Adipocyte (in vitro differentiated cells): ENCODE measurements around the gene ZNF600.
"Not testable (repeated sequence)": the region's sequence is repeated elsewhere in the genome, so short reads cannot be mapped to it uniquely, and the experiment has no call there.

ENCODE experiments used
- DNase-seq: peaks from one replicate; pipeline ENCODE4 v3.0.0-alpha.2; 2015; ENCODE audit warnings: low read depth
- H3K27me3 ChIP-seq: replicated peaks from 2 replicates; pipeline ENCODE4 v1.7.0; 2013; ENCODE audit warnings: mild to moderate bottlenecking, low read length, moderate library complexity; ENCODE audit not compliant: control insufficient read depth, insufficient read depth
- H3K36me3 ChIP-seq: 2 replicates; pipeline ENCODE4 v1.7.0; 2013; ENCODE audit warnings: low read length, mild to moderate bottlenecking, moderate library complexity; ENCODE audit not compliant: control insufficient read depth, insufficient read depth, severe bottlenecking
- H3K4me1 ChIP-seq: 2 replicates; pipeline ENCODE4 v1.7.0; 2013; ENCODE audit warnings: mild to moderate bottlenecking, low read length, moderate library complexity; ENCODE audit not compliant: control insufficient read depth, insufficient read depth
- H3K4me3 ChIP-seq: 2 replicates; pipeline ENCODE4 v1.7.0; 2013; ENCODE audit warnings: mild to moderate bottlenecking, low read length, moderate library complexity
- H3K9ac ChIP-seq: 2 replicates; pipeline ENCODE4 v1.7.0; 2013; ENCODE audit warnings: mild to moderate bottlenecking, low read length, moderate library complexity
- H3K9me3 ChIP-seq: 2 replicates; pipeline ENCODE4 v1.7.0; 2013; ENCODE audit warnings: mild to moderate bottlenecking, low read length, moderate library complexity; ENCODE audit not compliant: control insufficient read depth

The ZNF600 gene

GRCh38 chr19:52786464-52787354, at the start of gene ZNF600:
Gene ZNF600, minus strand, starts transcription at chr19:52786791. Its CDS starts 7,903 bp downstream, at chr19:52778888.
- H3K9ac ChIP-seq = peak within 1 kb of the TSS; percentile 88
- not testable (repeated sequence) for H3K27me3 ChIP-seq, H3K9me3 ChIP-seq, H3K4me1 ChIP-seq, H3K36me3 ChIP-seq
- H3K4me3 ChIP-seq = peak within 1 kb of the TSS; percentile 92
- peak; percentile 84 for DNase-seq

- not testable (repeated sequence) for H3K4me3 ChIP-seq, H3K27me3 ChIP-seq, H3K4me1 ChIP-seq, H3K9ac ChIP-seq, DNase-seq
- H3K36me3 ChIP-seq = peaks cover 24% of the 10 kb centered on the region
- H3K9me3 ChIP-seq = peaks cover 38% of the 10 kb centered on the region
These were observed 47.7 kb upstream of the ZNF600 start for GRCh38 chr19:52834289-52834688.

DNA sequence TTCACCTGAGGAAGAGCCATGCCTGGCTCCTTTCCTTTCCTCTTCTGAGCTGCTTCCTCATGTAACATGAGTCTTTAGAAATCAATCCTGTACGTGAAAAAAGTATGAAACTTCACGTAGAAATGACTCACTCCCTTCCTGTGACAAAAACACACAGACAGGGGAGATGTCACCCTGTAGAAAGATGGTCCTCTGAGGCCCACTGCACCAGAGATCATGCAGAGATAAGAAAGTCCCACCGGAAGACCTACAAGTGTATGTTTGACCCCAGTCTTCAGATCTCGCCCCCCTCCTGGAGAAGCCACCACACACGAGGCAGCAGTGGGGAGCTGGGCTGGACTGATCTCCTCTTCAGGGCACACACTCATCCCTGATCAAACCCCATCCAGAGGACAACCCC, 47.0 kb upstream of the ZNF600 start:
- Histone ChIP-seq H3K9me3 (peaks cover 30% of the 10 kb centered on the region), H3K36me3 (peaks cover 19% of the 10 kb centered on the region)
- H3K4me1 ChIP-seq, H3K27me3 ChIP-seq, H3K9ac ChIP-seq, H3K4me3 ChIP-seq, DNase-seq: not testable (repeated sequence)

DNA sequence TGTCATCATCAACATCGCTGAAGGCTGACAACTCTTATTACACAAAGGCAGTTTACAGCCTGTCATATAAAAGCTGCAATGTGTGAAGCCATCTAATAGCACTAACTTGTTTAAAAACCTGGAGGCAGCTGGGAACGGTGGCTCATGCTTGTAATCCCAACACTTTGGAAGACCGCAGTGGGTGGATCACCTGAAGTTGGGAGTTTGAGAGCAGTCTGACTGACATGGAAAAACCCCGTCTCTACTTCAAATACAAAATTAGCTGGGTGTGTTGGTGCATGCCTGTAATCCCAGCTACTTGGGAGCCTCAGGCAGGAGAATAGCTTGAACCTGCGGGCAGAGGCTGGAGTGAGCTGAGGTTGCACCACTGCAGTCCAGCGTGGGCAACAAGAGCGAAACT, 43.3 kb upstream of the ZNF600 start:
- H3K4me3 ChIP-seq, H3K4me1 ChIP-seq, H3K9me3 ChIP-seq, DNase-seq, H3K9ac ChIP-seq, H3K27me3 ChIP-seq, H3K36me3 ChIP-seq: not testable (repeated sequence)

DNA sequence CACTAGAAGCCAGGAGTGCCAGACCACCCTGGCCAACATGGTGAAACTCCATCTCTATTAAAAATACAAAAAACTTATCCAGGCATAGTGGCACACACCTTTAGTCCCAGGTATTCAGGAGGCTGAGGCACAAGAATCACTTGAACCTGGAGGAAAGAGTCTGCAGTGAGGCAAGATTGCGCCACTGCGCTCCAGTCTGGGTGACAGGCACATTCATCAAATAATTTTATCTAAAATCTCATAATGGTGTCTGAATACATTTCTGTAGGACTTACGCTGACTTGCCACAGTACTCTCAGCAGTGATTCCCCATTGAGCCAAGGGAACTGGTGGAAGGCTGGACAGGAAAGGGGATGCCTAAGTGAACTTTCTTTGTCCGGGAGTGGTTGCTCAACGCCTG, 39.2 kb upstream of the ZNF600 start:
- no peaks in the 10 kb centered on the region for H3K27me3 ChIP-seq
- no peak overlapping the region for H3K9ac ChIP-seq
- H3K4me3 ChIP-seq = no peak overlapping the region
- H3K36me3 ChIP-seq = no peaks in the 10 kb centered on the region
- H3K4me1 ChIP-seq = no peaks in the 10 kb centered on the region
- H3K9me3 ChIP-seq = no peaks in the 10 kb centered on the region
- DNase-seq = no peak

GRCh38 chr19:52823676-52824075, 37.1 kb upstream of the ZNF600 start:
- H3K9me3 ChIP-seq = no peaks in the 10 kb centered on the region
- no peak overlapping the region for H3K4me3 ChIP-seq
- no peak overlapping the region for H3K9ac ChIP-seq
- DNase-seq = no peak
- H3K27me3 ChIP-seq = no peaks in the 10 kb centered on the region
- peaks cover 3% of the 10 kb centered on the region for H3K4me1 ChIP-seq
- no peaks in the 10 kb centered on the region for H3K36me3 ChIP-seq

- peak; percentile 61 for DNase-seq
- H3K9me3 ChIP-seq, H3K27me3 ChIP-seq, H3K4me1 ChIP-seq: not testable (repeated sequence)
- Histone ChIP-seq H3K9ac (peak within 1 kb of the TSS; percentile 86), H3K36me3 (peaks cover 10% of the 10 kb centered on the region), H3K4me3 (peak within 1 kb of the TSS; percentile 88)
These were observed 34.8 kb upstream of the ZNF600 start, which contains the start of gene ZNF28 for GRCh38 chr19:52821204-52821960. Gene ZNF28, minus strand, starts transcription at chr19:52821633. Its CDS starts 3,675 bp downstream, at chr19:52817958.

DNA sequence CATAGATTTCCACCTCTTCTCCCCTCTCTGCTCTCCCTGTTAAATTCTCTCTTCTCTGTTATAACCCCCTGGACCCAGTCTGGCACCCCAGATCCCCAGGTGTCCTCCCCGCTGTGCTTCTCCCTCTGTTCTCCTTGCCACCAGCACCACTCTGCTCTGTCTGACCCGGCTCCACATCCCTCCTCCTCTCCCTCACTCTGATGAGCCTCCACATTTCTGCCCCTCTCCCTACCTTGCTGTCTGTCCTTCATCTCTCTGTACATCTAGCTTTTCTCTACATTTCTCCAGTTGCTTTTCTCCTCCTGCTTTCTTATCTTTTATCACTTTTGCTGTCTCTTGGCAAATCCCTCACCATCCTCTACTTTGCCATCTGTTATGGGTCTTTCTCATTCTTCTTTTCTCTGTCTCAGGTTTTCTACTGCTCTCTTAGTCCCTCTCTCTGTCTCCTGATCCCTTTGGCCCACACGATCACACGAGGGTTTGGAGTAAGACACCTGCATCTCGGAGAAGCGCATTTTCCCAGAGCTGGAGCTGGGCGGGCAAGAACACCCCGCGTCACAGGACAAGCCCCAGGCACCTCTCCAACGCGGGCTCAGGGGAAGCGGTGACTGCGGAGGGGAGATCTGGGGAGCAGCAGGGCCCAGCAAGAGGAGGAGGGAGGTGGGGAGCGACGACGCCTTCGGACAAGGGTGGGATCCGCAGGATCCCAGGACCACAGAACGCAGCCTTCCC, 34.0 kb upstream of the ZNF600 start:
- DNase-seq = peak; percentile 62
- H3K9me3 ChIP-seq, H3K27me3 ChIP-seq, H3K4me1 ChIP-seq: not testable (repeated sequence)
- peak overlapping the region; percentile 88 for H3K4me3 ChIP-seq
- H3K36me3 ChIP-seq = peaks cover 15% of the 10 kb centered on the region
- H3K9ac ChIP-seq = peak overlapping the region; percentile 86

GRCh38 chr19:52809801-52810200, 23.2 kb upstream of the ZNF600 start:
- Histone ChIP-seq H3K9ac (no peak overlapping the region), H3K27me3 (no peaks in the 10 kb centered on the region), H3K36me3 (peaks cover 49% of the 10 kb centered on the region), H3K4me1 (no peaks in the 10 kb centered on the region), H3K9me3 (peaks cover 33% of the 10 kb centered on the region), H3K4me3 (no peak overlapping the region)
- DNase-seq = no peak

DNA sequence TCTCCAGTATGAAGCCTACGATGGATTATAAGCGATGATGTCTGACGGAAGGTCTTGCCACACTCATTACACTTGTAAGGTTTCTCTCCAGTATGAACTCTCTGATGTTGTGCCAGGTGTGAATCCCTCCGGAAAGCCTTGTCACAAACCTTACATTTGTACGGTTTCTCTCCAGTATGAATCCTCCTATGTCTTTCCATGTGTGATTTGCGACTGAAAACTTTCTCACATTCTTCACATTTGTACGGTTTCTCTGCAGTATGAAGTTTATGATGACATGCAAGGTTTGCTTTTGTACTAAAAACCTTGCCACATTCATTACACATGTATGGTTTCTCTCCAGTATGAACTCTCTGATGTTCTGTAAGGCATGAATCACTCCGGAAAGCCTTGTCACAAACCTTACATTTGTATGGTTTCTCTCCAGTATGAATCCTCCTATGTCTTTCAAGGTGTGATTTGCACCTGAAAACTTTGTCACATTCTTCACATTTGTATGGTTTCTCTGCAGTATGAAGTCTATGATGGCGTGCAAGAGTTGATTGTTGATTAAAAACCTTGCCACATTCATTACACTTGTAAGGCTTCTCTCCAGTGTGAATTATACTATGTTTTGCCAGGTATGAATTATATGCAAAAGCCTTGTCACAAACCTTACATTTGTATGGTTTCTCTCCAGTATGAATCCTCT, 13.5 kb upstream of the ZNF600 start:
- H3K27me3 ChIP-seq, DNase-seq, H3K9ac ChIP-seq, H3K4me1 ChIP-seq: not testable (repeated sequence)
- H3K36me3 ChIP-seq = peaks cover 75% of the 10 kb centered on the region
- H3K4me3 ChIP-seq = peak overlapping the region; percentile 67
- H3K9me3 ChIP-seq = peaks cover 99% of the 10 kb centered on the region
